HCT116 (cell line): ENCODE results near the gene GJB5.

Experiments used
- CTCF ChIP-seq, 3 experiments: fragments of 200-600 bp in 1 of 3; sonication (generic) in 1 of 3; IDR thresholded peaks in 2 of 3; conservative IDR thresholded peaks in 1 of 3; 2 replicates each; pipeline ENCODE4 v1.5.1; 2012 to 2017; ENCODE audit warnings: low read depth in 2 of 3, low read length in 2 of 3, antibody characterized with exemption in 1 of 3, borderline replicate concordance in 1 of 3, control low read depth in 1 of 3, mild to moderate bottlenecking in 1 of 3, mixed read lengths in 1 of 3, mixed run types in 1 of 3, moderate library complexity in 1 of 3; ENCODE audit not compliant: insufficient read depth in 1 of 3
- JUND ChIP-seq: IDR thresholded peaks from 2 replicates; pipeline ENCODE4 v1.6.1; 2012
- POLR2A ChIP-seq: IDR thresholded peaks from 2 replicates; pipeline ENCODE4 v1.7.0; 2011; ENCODE audit warnings: borderline replicate concordance; ENCODE audit not compliant: insufficient read depth, insufficient read length; ENCODE audit errors: extremely low read depth
- POLR2AphosphoS5 ChIP-seq: IDR thresholded peaks from 2 replicates; pipeline ENCODE4 v1.6.1; 2011; ENCODE audit warnings: mild to moderate bottlenecking, low read depth, low read length, moderate library complexity
- ZNF274 ChIP-seq: fragments of 200-500 bp; sonication (Bioruptor generic); IDR thresholded peaks from 2 replicates; pipeline ENCODE4 v1.6.1; 2014; ENCODE audit warnings: mild to moderate bottlenecking, low read depth, low read length, inconsistent platforms

- TF ChIP-seq POLR2AphosphoS5 = no peak
- no peak for TF ChIP-seq CTCF (IDR thresholded peaks at IDR 0.05 in 2 of 3, conservative IDR thresholded peaks at IDR 0.05 in 1 of 3; ENCODE audit: borderline replicate concordance in 1 of 3, insufficient read depth in 1 of 3, low read depth in 2 of 3, low read length in 2 of 3)
- no peak for TF ChIP-seq POLR2A
- no peak for TF ChIP-seq JUND
- no peak for TF ChIP-seq ZNF274
Measured at GRCh38 chr1:34761176-34761761, 6.4 kb downstream of the GJB5 start.
